Fibroblast of skin of back (primary cell): ENCODE measurements around the gene SRGAP1.
A peak's percentile ranks its signal among the peaks of the same experiment; 100 is the strongest.
"Not testable (repeated sequence)": the region's sequence is repeated elsewhere in the genome, so short reads cannot be mapped to it uniquely, and the experiment has no call there.

Source experiments
- DNase-seq: peaks from one replicate; pipeline ENCODE4 v3.0.0-alpha.2; 2013

SRGAP1 gene

GRCh38 chr12:63838411-63838810, 6.1 kb upstream of the SRGAP1 start:
- no peak for DNase-seq

GRCh38 chr12:63841011-63841410, 3.5 kb upstream of the SRGAP1 start:
- no peak for DNase-seq

GRCh38 chr12:63841571-63841970, 2.9 kb upstream of the SRGAP1 start:
- no peak for DNase-seq

GRCh38 chr12:63842750-63843149, 1.8 kb upstream of the SRGAP1 start:
- DNase-seq = not testable (repeated sequence)

GRCh38 chr12:63843254-63843720, 1.2 kb upstream of the SRGAP1 start:
- no peak for DNase-seq

- DNase-seq = peak; percentile 93
These were observed 644 bp upstream of the SRGAP1 start for GRCh38 chr12:63843721-63844390.

GRCh38 chr12:63845726-63846125, 1.2 kb downstream of the SRGAP1 start:
- peak; percentile 30 for DNase-seq

GRCh38 chr12:63846238-63846967, 1.9 kb downstream of the SRGAP1 start:
- DNase-seq = no peak

GRCh38 chr12:63848450-63848849, 4.0 kb downstream of the SRGAP1 start:
- no peak for DNase-seq

- DNase-seq = no peak
These were observed 4.7 kb downstream of the SRGAP1 start for GRCh38 chr12:63849106-63849620.

- DNase-seq = no peak
These were observed 5.1 kb downstream of the SRGAP1 start for GRCh38 chr12:63849641-63850040.

GRCh38 chr12:63853978-63854377, 9.5 kb downstream of the SRGAP1 start:
- no peak for DNase-seq

GRCh38 chr12:63855299-63855698, 10.8 kb downstream of the SRGAP1 start:
- DNase-seq = no peak

- peak; percentile 55 for DNase-seq
These were observed 13.5 kb downstream of the SRGAP1 start for GRCh38 chr12:63857771-63858670.

- not testable (repeated sequence) for DNase-seq
These were observed 15.4 kb downstream of the SRGAP1 start for GRCh38 chr12:63859880-63860279.

- DNase-seq = peak; percentile 91
These were observed 17.9 kb downstream of the SRGAP1 start for GRCh38 chr12:63862187-63862968.

- no peak for DNase-seq
These were observed 18.4 kb downstream of the SRGAP1 start for GRCh38 chr12:63862969-63863230.

GRCh38 chr12:63863658-63864453, 19.4 kb downstream of the SRGAP1 start:
- peak; percentile 21 for DNase-seq

- DNase-seq = no peak
These were observed 19.9 kb downstream of the SRGAP1 start for GRCh38 chr12:63864454-63864706.

GRCh38 chr12:63865448-63865847, 20.9 kb downstream of the SRGAP1 start:
- DNase-seq = no peak

GRCh38 chr12:63867053-63867452, 22.6 kb downstream of the SRGAP1 start:
- DNase-seq = no peak

GRCh38 chr12:63869656-63870055, 25.2 kb downstream of the SRGAP1 start:
- DNase-seq = no peak
